ENCODE data around the gene KCNJ14. TPM values are rescaled to one million over a fixed set of nuclear protein-coding genes. Genes with fewer than 3 reads are reported as not detected.

Gene KCNJ14
- 1.5 TPM for total RNA-seq

GRCh38 chr19:48455171-48455907, at the start of gene KCNJ14:
Gene KCNJ14, plus strand, starts transcription at chr19:48455574. Its CDS starts 6,151 bp downstream, at chr19:48461725.
- no peak for DNase-seq (ENCODE audit: low spot score)

- no peak for DNase-seq (ENCODE audit: low spot score)
Measured at GRCh38 chr19:48405850-48406249, 49.5 kb upstream of the KCNJ14 start.

- DNase-seq (ENCODE audit: low spot score): no peak
Measured at GRCh38 chr19:48413879-48414587, 41.3 kb upstream of the KCNJ14 start.

GRCh38 chr19:48415395-48415794, 40.0 kb upstream of the KCNJ14 start:
- peak; percentile 70 for DNase-seq (ENCODE audit: low spot score)

- DNase-seq (ENCODE audit: low spot score): no peak
Measured at GRCh38 chr19:48415806-48416221, 39.6 kb upstream of the KCNJ14 start.

GRCh38 chr19:48417421-48417820, 38.0 kb upstream of the KCNJ14 start:
- DNase-seq (ENCODE audit: low spot score): no peak

- no peak for DNase-seq (ENCODE audit: low spot score)
Measured at GRCh38 chr19:48418317-48419064, 36.9 kb upstream of the KCNJ14 start.

- no peak for DNase-seq (ENCODE audit: low spot score)
Measured at GRCh38 chr19:48419158-48419920, 36.0 kb upstream of the KCNJ14 start.

- no peak for DNase-seq (ENCODE audit: low spot score)
Measured at GRCh38 chr19:48421548-48421947, 33.8 kb upstream of the KCNJ14 start.

GRCh38 chr19:48424694-48425219, 30.6 kb upstream of the KCNJ14 start:
- no peak for DNase-seq (ENCODE audit: low spot score)

- no peak for DNase-seq (ENCODE audit: low spot score)
Measured at GRCh38 chr19:48428670-48429069, 26.7 kb upstream of the KCNJ14 start.

- DNase-seq (ENCODE audit: low spot score): no peak
Measured at GRCh38 chr19:48433337-48433736, 22.0 kb upstream of the KCNJ14 start.

GRCh38 chr19:48436586-48436985, 18.8 kb upstream of the KCNJ14 start:
- no peak for DNase-seq (ENCODE audit: low spot score)

- DNase-seq (ENCODE audit: low spot score): no peak
Measured at GRCh38 chr19:48441360-48442050, 13.9 kb upstream of the KCNJ14 start.

GRCh38 chr19:48442116-48443035, 13.0 kb upstream of the KCNJ14 start:
- DNase-seq (ENCODE audit: low spot score): no peak

GRCh38 chr19:48443256-48443655, 12.1 kb upstream of the KCNJ14 start:
- DNase-seq (ENCODE audit: low spot score): no peak

- no peak for DNase-seq (ENCODE audit: low spot score)
Measured at GRCh38 chr19:48443731-48444128, 11.6 kb upstream of the KCNJ14 start.

GRCh38 chr19:48444129-48444935, 11.0 kb upstream of the KCNJ14 start:
- DNase-seq (ENCODE audit: low spot score): no peak

GRCh38 chr19:48444936-48445200, 10.5 kb upstream of the KCNJ14 start:
- no peak for DNase-seq (ENCODE audit: low spot score)
